Fibroblast of villous mesenchyme (primary cell): ENCODE measurements around the gene DCTD. TPM values are rescaled to one million over a fixed set of nuclear protein-coding genes. Genes with fewer than 3 reads are reported as not detected.

Experiments
- DNase-seq: peaks from one replicate; pipeline ENCODE4 v3.0.0-alpha.2; 2010; ENCODE audit warnings: low read depth
- H3K4me3 ChIP-seq: 2 replicates; pipeline ENCODE4 v1.5.1; 2011; ENCODE audit warnings: low read depth, mild to moderate bottlenecking, low read length
- total RNA-seq: library from RNA; depleted of rRNA; stranded (reverse); fragments of >200 nt; gene quantifications from 2 replicates; pipeline ENCODE4 v1.2.3, GENCODE V29; 2012
- TF ChIP-seq, protein P1 (sequence below): IDR thresholded peaks from 2 replicates; pipeline ENCODE4 v1.5.1; 2012; ENCODE audit warnings: low read depth, mild to moderate bottlenecking, low read length; ENCODE audit not compliant: insufficient read depth

The DCTD gene
- total RNA-seq, 1 donor: 116 TPM

- TF ChIP-seq, protein P1, sequence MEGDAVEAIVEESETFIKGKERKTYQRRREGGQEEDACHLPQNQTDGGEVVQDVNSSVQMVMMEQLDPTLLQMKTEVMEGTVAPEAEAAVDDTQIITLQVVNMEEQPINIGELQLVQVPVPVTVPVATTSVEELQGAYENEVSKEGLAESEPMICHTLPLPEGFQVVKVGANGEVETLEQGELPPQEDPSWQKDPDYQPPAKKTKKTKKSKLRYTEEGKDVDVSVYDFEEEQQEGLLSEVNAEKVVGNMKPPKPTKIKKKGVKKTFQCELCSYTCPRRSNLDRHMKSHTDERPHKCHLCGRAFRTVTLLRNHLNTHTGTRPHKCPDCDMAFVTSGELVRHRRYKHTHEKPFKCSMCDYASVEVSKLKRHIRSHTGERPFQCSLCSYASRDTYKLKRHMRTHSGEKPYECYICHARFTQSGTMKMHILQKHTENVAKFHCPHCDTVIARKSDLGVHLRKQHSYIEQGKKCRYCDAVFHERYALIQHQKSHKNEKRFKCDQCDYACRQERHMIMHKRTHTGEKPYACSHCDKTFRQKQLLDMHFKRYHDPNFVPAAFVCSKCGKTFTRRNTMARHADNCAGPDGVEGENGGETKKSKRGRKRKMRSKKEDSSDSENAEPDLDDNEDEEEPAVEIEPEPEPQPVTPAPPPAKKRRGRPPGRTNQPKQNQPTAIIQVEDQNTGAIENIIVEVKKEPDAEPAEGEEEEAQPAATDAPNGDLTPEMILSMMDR: no peak
- H3K4me3 ChIP-seq: no peak overlapping the region
- no peak for DNase-seq
Observed at GRCh38 chr4:182856862-182857261, 60.3 kb downstream of the DCTD start.

- DNase-seq: no peak
- TF ChIP-seq, protein P1: no peak
- no peak overlapping the region for H3K4me3 ChIP-seq
Observed at GRCh38 chr4:182855877-182856276, 61.3 kb downstream of the DCTD start.

DNA sequence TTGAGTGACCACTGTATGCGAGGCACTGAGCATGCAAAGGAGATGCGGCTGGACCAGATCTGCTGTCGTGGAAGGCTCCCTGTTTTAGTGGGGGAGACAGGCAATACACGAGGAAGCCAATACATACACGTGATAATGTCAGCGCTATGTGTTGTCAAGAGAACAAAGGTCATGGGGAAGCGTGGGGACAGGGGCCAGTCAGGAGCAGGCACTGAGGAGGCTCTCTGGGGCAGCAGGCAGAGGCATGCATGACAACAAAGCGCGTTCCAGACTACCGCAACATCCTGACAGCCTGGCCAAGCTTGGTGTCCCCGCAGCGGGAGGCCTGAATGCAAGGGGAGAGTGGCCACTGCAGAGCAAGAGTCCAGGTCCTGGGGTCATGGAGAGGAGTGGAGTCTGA is 61.9 kb downstream of the DCTD start:
- no peak overlapping the region for H3K4me3 ChIP-seq
- DNase-seq: no peak
- TF ChIP-seq, protein P1: no peak

DNA sequence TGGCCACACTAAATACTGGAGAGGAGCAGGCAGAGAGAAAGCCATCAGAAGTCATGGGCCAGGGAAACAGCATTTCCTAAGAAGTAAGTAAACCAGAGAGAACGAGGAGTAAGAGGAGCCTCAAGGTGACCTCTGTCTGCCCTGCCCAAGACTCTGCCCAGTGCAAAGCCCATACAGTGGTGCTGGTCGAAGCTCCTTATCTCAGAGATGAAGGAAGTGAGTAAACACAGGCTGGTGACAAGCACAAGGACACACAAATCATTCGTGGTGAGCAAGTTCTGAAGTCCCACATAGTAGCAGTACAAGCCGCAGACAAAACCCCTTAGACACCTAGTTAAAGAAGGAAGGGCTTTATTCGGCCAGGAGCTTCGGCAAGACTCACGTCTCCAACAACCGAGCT is 62.7 kb downstream of the DCTD start:
- H3K4me3 ChIP-seq: no peak overlapping the region
- no peak for DNase-seq
- TF ChIP-seq, protein P1: no peak

DNA sequence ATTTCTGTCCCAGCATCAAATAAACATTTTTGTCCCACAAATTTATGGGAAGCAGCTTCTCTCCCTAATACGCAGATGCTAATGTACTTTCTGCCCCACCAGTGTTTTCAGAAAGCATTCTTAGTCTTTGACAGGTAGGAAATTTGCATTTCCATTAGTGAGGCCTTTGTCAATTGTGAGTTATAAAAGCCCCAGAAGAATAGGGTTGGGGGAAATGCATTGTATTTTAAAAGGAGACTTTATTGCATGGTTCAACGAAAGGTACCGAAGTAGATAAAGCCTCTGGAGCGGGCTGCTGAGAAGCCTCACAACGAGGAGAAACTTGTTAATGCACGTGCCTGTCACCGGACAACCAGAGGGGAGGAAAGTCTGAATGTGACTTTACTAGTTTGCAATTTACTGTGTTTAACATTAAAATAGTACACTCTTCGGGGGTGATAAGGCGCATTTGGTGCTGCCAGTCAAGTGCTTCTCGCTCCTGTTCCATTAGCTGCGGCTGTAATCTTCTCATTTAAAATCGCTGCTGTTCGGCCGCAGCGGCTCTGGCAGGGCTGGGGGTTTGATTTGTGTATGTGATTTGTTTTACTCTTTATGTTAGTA is 63.4 kb downstream of the DCTD start:
- DNase-seq: no peak
- no peak overlapping the region for H3K4me3 ChIP-seq
- TF ChIP-seq, protein P1: no peak

DNA sequence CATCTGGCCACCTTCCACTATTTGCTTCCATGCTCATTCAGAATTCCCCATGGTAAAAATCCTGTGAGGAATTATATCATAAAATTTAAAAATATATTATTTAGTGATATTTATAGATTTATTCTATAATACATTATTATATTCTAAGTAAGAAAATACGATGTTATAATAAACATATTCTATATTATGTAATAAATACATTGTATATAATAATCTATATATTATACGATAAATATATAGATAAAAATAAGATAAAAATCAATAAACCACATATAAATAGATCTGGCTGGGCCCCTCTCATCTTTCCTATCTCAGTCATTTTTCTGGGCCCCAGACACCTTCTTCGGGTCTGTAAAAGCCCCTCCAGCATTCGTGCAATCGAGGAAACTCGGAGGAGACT is 68.5 kb downstream of the DCTD start:
- TF ChIP-seq, protein P1: no peak
- no peak for DNase-seq

More for the DNA sequence above, 68.5 kb downstream of the DCTD start:
- no peak overlapping the region for H3K4me3 ChIP-seq
